NCI-H345 treated with DMSO at 0.1 percent for 48 hours (cell line): Measurements from ENCODE around the gene CISD3.
"Not testable (repeated sequence)": the region's sequence is repeated elsewhere in the genome, so short reads cannot be mapped to it uniquely, and the experiment has no call there.

Experiments
- DNase-seq: peaks from one replicate; lab custom pipeline; 2025; ENCODE audit not compliant: unreplicated experiment; lab: John Stamatoyannopoulos, UW

Gene CISD3

GRCh38 chr17:38707678-38708351, 22.3 kb upstream of the CISD3 start:
- DNase-seq: no peak

- DNase-seq: no peak
These were observed 20.9 kb upstream of the CISD3 start for GRCh38 chr17:38709104-38709820.

GRCh38 chr17:38709864-38710603, 20.1 kb upstream of the CISD3 start:
- DNase-seq: no peak

- no peak for DNase-seq
These were observed 19.6 kb upstream of the CISD3 start for GRCh38 chr17:38710604-38710962.

GRCh38 chr17:38710985-38711384, 19.2 kb upstream of the CISD3 start:
- no peak for DNase-seq

GRCh38 chr17:38711792-38712571, 18.2 kb upstream of the CISD3 start:
- no peak for DNase-seq

GRCh38 chr17:38712593-38712992, 17.5 kb upstream of the CISD3 start:
- no peak for DNase-seq

GRCh38 chr17:38713456-38714075, 16.6 kb upstream of the CISD3 start:
- DNase-seq: no peak

GRCh38 chr17:38715216-38715943, 14.8 kb upstream of the CISD3 start:
- no peak for DNase-seq

GRCh38 chr17:38716368-38717005, 13.7 kb upstream of the CISD3 start:
- no peak for DNase-seq

GRCh38 chr17:38717139-38717745, 12.9 kb upstream of the CISD3 start:
- no peak for DNase-seq

GRCh38 chr17:38719289-38719942, 10.7 kb upstream of the CISD3 start:
- DNase-seq: no peak

- DNase-seq: no peak
These were observed 10.0 kb upstream of the CISD3 start for GRCh38 chr17:38719943-38720641.

- no peak for DNase-seq
These were observed 9.2 kb upstream of the CISD3 start for GRCh38 chr17:38720941-38721340.

GRCh38 chr17:38721802-38722201, 8.3 kb upstream of the CISD3 start:
- DNase-seq: no peak

- peak; percentile 35 for DNase-seq
These were observed 5.7 kb upstream of the CISD3 start for GRCh38 chr17:38724337-38724988.

- DNase-seq: no peak
These were observed 5.1 kb upstream of the CISD3 start for GRCh38 chr17:38725066-38725465.

GRCh38 chr17:38726145-38726544, 4.0 kb upstream of the CISD3 start:
- not testable (repeated sequence) for DNase-seq
